ENCODE measurements around the gene RDH8.

GRCh38 chr19:10018786-10019185 lies 5.5 kb downstream of the RDH8 start:
- no peak for TF ChIP-seq CTCF (IDR thresholded peaks at IDR 0.05)
- no peak for TF ChIP-seq ZFX (IDR thresholded peaks at IDR 0.05; ENCODE audit: borderline replicate concordance)

All from 22Rv1 (cell line).